Measurements from ENCODE around the gene GALNT18. TPM values are rescaled to one million over a fixed set of nuclear protein-coding genes. Genes with fewer than 3 reads are reported as not detected.

The GALNT18 gene
- total RNA-seq, 1 donor from 2014 or later = 76.9 TPM

- no peak overlapping the region for H3K4me3 Mint-ChIP-seq (ENCODE audit: unreplicated experiment)
- no peak for DNase-seq
- peaks cover 10% of the 10 kb centered on the region for H3K27me3 Mint-ChIP-seq (ENCODE audit: unreplicated experiment)
- TF ChIP-seq CTCF (IDR thresholded peaks at IDR 0.05; ENCODE audit: partially characterized antibody, unreplicated experiment) = no peak
- H3K4me1 Mint-ChIP-seq (ENCODE audit: low read depth, unreplicated experiment) = peaks cover 74% of the 10 kb centered on the region
- H3K9me3 Mint-ChIP-seq (ENCODE audit: unreplicated experiment) = peaks cover 17% of the 10 kb centered on the region
- H3K27ac Mint-ChIP-seq (ENCODE audit: unreplicated experiment) = no peak overlapping the region
- H3K36me3 Mint-ChIP-seq (ENCODE audit: unreplicated experiment) = no peaks in the 10 kb centered on the region
These were observed 85.2 kb downstream of the GALNT18 start for GRCh38 chr11:11536650-11537049.

GRCh38 chr11:11535611-11536010 is 86.2 kb downstream of the GALNT18 start:
- H3K27ac Mint-ChIP-seq (ENCODE audit: unreplicated experiment) = peak overlapping the region; percentile 40

GRCh38 chr11:11534981-11535380 is 86.8 kb downstream of the GALNT18 start:
- Mint-ChIP-seq H3K36me3 (ENCODE audit: unreplicated experiment) (no peaks in the 10 kb centered on the region), H3K27ac (ENCODE audit: unreplicated experiment) (no peak overlapping the region), H3K4me1 (ENCODE audit: low read depth, unreplicated experiment) (peaks cover 72% of the 10 kb centered on the region), H3K4me3 (ENCODE audit: unreplicated experiment) (no peak overlapping the region), H3K27me3 (ENCODE audit: unreplicated experiment) (peaks cover 10% of the 10 kb centered on the region), H3K9me3 (ENCODE audit: unreplicated experiment) (peaks cover 17% of the 10 kb centered on the region)
- no peak for TF ChIP-seq CTCF (IDR thresholded peaks at IDR 0.05; ENCODE audit: partially characterized antibody, unreplicated experiment)
- no peak for DNase-seq

More at GRCh38 chr11:11535611-11536010, 86.2 kb downstream of the GALNT18 start:
- H3K4me3 Mint-ChIP-seq (ENCODE audit: unreplicated experiment) = no peak overlapping the region
- no peak for TF ChIP-seq CTCF (IDR thresholded peaks at IDR 0.05; ENCODE audit: partially characterized antibody, unreplicated experiment)
- no peaks in the 10 kb centered on the region for H3K36me3 Mint-ChIP-seq (ENCODE audit: unreplicated experiment)
- peaks cover 10% of the 10 kb centered on the region for H3K27me3 Mint-ChIP-seq (ENCODE audit: unreplicated experiment)
- H3K9me3 Mint-ChIP-seq (ENCODE audit: unreplicated experiment) = peaks cover 17% of the 10 kb centered on the region
- H3K4me1 Mint-ChIP-seq (ENCODE audit: low read depth, unreplicated experiment) = peaks cover 74% of the 10 kb centered on the region
- DNase-seq = no peak

- Mint-ChIP-seq H3K4me3 (ENCODE audit: unreplicated experiment) (peak overlapping the region; percentile 26), H3K4me1 (ENCODE audit: low read depth, unreplicated experiment) (peaks cover 61% of the 10 kb centered on the region), H3K27ac (ENCODE audit: unreplicated experiment) (peak overlapping the region; percentile 83), H3K9me3 (ENCODE audit: unreplicated experiment) (peaks cover 11% of the 10 kb centered on the region), H3K36me3 (ENCODE audit: unreplicated experiment) (no peaks in the 10 kb centered on the region), H3K27me3 (ENCODE audit: unreplicated experiment) (peaks cover 6% of the 10 kb centered on the region)
- DNase-seq = no peak
- TF ChIP-seq CTCF (IDR thresholded peaks at IDR 0.05; ENCODE audit: partially characterized antibody, unreplicated experiment) = no peak
These were observed 88.1 kb downstream of the GALNT18 start for GRCh38 chr11:11533751-11534150.

- H3K27ac Mint-ChIP-seq (ENCODE audit: unreplicated experiment) = peak overlapping the region; percentile 83
- peaks cover 13% of the 10 kb centered on the region for H3K9me3 Mint-ChIP-seq (ENCODE audit: unreplicated experiment)
- H3K36me3 Mint-ChIP-seq (ENCODE audit: unreplicated experiment) = peaks cover 4% of the 10 kb centered on the region
- no peak overlapping the region for H3K4me3 Mint-ChIP-seq (ENCODE audit: unreplicated experiment)
- TF ChIP-seq CTCF (IDR thresholded peaks at IDR 0.05; ENCODE audit: partially characterized antibody, unreplicated experiment) = no peak
- peaks cover 6% of the 10 kb centered on the region for H3K27me3 Mint-ChIP-seq (ENCODE audit: unreplicated experiment)
- DNase-seq = no peak
- H3K4me1 Mint-ChIP-seq (ENCODE audit: low read depth, unreplicated experiment) = peaks cover 61% of the 10 kb centered on the region
These were observed 88.7 kb downstream of the GALNT18 start for GRCh38 chr11:11533057-11533456.
